Femur (tissue), 1 donor: ENCODE measurements around the gene TMC5.
A peak's percentile ranks its signal among the peaks of the same experiment; 100 is the strongest.
"Not testable (repeated sequence)": the region's sequence is repeated elsewhere in the genome, so short reads cannot be mapped to it uniquely, and the experiment has no call there.

Experiments
- DNase-seq: peaks from one replicate; pipeline ENCODE4 v3.0.0-alpha.2; 2017

Gene TMC5, protein sequence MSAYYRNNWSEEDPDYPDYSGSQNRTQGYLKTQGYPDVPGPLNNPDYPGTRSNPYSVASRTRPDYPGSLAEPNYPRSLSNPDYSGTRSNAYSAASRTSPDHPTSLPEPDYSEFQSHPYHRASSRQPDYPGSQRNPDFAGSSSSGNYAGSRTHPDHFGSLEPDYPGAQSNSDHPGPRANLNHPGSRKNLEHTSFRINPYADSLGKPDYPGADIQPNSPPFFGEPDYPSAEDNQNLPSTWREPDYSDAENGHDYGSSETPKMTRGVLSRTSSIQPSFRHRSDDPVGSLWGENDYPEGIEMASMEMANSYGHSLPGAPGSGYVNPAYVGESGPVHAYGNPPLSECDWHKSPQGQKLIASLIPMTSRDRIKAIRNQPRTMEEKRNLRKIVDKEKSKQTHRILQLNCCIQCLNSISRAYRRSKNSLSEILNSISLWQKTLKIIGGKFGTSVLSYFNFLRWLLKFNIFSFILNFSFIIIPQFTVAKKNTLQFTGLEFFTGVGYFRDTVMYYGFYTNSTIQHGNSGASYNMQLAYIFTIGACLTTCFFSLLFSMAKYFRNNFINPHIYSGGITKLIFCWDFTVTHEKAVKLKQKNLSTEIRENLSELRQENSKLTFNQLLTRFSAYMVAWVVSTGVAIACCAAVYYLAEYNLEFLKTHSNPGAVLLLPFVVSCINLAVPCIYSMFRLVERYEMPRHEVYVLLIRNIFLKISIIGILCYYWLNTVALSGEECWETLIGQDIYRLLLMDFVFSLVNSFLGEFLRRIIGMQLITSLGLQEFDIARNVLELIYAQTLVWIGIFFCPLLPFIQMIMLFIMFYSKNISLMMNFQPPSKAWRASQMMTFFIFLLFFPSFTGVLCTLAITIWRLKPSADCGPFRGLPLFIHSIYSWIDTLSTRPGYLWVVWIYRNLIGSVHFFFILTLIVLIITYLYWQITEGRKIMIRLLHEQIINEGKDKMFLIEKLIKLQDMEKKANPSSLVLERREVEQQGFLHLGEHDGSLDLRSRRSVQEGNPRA

DNA sequence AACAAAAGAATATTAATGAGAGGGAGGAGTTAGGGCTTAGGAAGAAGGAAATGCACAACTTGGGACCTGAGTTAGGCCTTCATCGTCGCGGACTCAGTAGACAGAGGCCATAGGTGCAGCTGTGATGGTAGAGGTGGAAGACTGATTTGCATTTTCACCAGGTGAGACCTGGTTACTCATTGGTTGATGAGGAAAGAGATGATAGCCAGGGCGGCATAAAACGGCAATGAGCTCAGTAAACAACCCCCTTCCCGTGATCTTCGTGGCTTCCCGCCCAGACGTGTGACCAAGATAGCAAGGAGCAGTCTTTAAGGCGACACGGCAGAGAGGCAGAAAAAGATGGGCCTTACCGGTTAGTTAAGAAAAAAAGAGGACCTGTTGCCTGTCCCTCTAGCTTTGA lies at the start of gene TMC5:
TMC5 (plus strand) TSS at position 244 of the 400 bp plus-strand sequence. CDS start 22,156 bp downstream, outside the sequence.
- DNase-seq: no peak

DNA sequence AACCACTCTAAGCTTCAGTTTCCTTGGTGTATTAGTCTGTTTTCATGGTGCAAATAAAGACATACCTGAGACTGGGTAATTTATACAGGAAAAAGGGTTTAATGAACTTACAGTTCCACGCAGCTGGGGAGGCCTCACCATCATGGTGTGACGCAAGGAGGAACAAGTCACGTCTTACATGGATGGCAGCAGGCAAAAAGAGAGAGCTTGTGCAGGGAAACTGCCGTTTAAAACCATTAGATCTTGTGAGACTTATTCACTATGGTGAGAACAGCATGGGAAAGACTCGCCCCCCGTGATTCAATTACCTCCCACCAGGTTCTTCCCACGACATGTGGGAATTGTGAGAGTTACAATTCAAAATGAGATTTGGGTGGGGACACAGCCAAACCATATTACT lies 45.1 kb upstream of the TMC5 start:
- not testable (repeated sequence) for DNase-seq

DNA sequence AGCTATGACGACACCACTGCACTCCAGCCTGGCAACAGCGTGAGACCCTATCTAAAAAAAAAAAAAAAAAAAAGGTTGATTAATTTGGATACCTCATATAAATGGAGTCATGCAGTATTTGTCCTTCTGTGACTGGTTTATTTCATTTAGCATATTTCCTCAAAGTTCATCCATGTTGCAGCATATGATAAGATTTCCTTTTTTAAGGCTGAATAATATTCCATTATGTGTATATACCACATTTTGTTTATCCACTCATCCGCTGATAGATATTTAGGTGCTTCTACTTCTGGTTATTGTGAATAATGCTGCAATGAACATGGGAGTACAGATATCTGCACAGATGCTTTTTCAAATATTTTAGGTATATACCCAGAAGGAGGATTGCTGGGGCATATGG lies 43.3 kb upstream of the TMC5 start:
- DNase-seq: no peak

DNA sequence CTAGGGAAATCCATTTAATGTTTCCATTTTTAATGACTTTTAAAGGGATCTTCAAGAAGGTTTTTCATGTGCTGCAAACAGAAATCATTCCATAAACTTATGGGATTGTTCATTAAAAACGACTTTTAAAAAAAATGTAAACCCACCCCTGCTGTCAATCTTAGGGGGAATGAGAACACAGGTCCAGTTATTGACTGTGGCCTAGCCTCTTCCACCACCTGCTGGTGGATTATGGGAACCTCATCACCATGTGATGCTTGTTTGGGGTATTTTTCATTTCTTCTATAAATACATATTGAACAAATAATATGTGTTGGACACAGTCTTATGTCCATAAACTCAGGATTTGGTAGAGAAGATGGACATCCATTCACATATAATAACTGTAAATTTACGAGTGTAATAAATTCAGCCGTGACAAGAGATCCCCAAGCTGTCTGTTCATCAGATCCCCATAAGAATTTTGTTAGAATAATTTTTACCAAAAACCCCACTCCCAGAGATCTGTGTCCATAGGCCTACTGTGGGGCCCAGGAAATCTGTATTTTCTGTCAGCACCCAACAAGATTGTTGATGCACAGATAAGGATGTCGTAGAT lies 42.0 kb upstream of the TMC5 start:
- peak; percentile 43 for DNase-seq

DNA sequence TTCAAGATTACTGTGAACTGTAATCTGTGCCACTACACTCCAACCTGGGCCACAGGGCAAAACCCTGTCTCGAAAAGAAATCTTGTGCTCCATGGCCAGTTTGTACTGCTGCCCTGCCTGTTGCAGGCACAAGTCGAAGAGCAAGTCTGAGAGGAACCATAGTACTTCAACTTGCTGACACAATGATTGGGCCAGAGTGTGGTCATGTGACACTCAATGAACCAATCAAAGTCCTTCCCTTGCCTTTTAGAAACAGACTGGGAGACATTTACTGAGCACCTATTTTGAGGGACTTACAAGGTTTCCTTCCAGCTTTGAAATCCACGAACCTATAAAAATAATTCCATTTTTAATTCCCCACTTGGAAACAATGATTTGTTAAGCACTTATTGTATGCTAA lies 39.8 kb upstream of the TMC5 start:
- DNase-seq: no peak

DNA sequence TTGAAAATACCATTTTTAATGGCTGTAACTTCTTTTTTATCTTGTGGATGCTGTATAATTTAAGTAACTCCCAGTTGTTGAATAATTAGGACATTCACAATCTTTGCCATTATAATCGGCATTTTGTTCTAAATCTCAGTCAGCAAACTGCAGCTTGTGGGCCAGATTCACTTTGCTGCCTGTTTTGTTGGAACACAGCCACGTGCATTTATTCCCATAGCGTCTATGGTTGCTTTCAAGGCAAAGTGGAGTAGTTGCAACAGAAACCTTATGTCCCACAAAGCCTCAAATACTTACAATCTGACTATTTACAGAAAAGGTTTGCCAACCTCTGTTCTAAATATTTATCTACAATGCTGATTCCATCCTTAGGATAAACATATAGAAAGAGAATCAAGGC lies 39.2 kb upstream of the TMC5 start:
- no peak for DNase-seq

DNA sequence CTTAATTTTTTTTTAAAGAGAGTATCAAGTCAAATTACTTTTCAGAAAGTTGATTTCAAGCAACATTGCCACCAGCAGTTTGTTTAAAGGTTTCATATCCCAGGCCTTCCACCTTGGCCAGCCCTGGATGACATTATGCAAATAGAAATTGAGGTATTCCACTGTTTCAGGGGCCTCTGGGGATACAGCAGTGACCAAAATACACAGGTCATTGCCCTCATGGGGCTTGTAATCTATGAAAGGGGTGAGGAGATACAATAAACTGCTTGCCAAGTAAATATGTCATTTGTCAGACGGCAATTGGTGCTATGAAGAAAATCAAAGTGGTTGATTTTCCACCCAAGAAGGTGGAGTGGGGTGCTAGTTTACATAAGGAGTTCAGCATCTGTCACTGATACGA lies 37.8 kb upstream of the TMC5 start:
- DNase-seq: no peak

DNA sequence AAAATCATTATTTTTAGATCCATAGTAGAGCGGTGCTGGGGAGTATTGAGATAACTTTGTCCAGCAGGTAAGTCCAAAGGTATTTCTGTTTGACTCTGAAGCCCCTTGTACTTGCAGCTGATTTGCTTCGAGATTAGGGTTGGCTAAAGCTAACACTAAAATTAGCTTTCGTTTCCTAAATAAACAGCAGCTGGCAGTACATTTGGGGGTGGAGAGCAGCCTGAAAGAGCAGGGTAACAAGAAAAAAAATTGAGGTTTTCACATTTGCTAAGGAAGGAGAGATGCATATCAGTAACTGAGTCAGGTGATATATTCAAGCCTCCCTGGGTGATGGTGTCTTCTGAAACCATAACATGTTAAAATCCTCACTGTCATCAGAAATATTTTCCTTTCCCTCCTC lies 37.4 kb upstream of the TMC5 start:
- no peak for DNase-seq

DNA sequence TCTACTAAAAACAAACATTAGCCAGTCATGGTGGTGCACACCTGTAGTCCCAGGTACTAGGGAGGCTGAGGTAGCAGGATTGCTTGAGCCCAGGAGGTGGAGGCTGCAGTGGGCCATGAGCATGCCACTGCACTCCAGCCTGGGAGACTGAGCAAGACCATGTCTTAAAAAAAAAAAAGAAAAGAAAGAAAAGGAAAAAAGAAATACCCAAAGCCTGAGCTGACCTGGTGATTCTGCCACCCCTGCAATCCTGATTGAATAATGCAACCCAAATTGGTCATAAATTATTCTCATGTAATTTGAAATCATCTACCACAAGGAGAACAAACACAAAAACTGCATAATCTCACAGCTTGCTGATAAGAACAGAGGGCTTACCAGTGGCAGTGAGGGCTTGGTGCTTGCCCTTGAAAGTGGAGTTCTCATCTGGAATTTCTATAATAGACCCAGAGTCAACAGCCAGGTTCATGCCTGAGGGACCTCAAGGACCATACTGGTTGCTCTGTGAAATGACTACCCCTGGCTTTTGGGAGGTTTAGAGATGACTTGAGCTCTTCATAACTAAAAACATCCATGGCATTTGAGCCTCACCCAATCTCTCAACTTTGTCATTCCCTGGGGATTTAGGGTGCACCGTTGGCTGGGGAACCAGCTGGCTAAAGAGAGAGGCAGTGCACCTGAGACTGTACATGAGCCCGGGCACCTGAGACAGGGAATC lies 35.4 kb upstream of the TMC5 start:
- no peak for DNase-seq

DNA sequence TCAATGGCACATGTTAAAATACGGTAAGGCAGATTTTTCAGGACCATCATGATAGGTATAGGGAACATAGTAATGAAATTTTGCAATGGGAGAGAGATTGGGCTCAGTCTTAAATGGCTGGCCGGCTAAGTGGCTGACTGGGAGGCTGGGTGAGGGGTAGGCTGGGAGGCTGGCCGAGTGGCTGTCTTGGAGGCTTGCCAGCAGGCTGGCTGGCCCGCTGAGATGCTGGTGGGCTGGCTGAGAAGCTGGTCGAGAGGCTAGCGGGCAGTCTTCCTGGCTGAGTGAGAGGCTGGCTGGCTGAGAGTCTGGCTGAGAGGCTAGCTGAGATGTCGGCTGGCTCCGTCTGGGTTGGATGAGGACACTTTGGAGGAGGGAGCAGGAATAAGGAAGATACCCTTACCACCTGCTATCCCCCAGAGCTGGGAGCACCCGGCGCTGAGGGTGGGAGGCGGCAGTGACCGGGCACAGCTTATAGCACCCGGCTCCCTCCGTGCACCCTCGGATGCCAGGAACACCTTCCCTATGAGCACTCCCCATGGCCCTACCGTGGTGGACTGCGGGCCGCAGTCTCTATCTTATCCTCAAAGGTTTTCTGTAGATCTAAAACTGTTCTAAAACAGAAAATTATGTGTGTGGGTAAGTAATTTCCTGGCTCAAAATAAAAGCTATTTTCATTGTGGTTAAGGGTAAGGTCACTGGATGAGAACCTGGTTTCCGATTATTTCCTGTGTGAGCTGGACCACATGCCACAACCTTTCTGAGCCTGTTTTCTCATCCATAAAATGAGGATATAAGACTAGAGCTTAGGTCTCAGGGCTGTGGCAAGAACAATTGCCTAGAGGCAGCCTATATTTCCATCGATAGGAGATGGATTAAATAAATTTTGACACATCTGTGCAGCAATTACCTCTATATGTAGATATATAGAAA lies 34.5 kb upstream of the TMC5 start:
- peak; percentile 18 for DNase-seq

DNA sequence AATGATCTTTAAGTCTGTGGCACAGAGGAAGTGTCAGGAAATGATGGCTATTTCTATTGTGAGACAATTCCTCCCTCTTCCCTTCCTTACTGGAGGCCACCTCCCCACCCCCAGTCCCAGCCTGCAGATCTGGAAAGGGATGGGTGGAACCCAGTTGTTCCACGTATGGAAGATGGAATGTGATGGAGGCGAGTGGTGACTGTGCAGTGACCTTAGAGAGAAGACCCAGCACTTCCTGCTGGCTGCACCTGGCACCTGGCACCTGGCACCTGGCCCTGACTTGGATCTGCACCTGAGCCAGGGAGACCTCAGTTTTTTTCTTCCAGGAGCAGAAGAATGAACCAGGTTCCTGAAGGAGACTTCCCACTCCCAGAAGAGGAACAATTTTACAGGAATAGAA lies 33.0 kb upstream of the TMC5 start:
- DNase-seq: no peak

DNA sequence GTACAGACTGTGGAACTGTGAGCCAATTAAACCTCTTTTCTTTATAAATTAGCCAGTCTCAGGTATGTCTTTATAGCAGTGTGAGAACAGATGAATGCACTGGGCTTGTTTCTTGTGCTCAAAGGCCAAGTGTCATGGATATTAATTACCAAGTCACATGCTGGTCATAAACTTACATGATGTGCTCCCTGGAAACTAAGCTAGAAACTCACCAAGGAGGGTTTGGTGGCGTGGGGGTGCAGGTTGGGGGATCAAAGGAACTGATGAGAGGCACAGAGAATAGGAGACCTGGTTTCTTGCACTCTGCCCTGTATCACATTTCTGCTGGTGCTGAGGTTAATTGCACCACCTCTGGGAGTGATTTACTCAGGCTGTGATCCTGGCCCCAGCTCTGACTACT lies 31.2 kb upstream of the TMC5 start:
- no peak for DNase-seq

DNA sequence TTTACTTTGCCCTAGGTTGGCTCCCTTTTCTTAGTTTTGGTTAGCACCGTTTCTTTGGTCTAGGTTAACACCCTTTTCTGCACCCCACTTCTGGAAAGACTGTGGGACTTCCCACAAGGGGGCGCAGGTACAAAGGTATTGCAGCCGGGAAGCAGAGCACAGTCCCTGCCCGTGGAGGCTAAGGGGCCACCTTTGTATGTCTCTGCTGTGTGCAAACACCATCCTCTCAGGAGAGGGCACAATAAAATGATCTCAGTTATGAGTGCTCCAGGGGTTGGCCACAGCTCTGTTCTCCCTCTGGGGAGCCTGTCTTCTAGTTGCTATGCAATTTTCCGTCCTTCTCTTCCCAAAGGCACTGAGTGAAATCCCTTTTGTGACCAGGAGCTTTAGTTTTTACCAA lies 28.4 kb upstream of the TMC5 start:
- no peak for DNase-seq

DNA sequence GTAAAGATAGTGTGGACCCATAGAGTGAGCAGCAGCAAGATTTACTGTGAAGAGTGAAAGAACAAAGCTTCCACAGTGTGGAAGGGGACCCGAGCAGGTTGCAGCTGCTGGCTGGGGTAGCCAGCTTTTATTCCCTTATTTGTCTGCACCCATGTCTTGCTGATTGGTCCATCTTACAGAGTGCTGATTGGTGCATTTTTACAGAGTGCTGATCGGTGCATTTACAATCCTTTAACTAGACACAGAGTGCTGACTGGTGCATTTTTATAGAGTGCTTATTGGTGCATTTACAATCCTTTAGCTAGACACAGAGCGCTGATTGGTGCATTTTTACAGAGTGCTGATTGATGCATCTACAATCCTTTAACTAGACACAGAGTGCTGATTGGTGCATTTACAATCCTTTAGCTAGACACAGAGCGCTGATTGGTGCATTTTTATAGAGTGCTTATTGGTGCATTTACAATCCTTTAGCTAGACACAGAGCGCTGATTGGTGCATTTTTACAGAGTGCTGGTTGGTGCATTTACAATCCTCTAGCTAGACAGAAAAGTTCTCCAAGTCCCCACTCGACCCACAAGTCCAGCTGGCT lies 26.4 kb upstream of the TMC5 start:
- not testable (repeated sequence) for DNase-seq

DNA sequence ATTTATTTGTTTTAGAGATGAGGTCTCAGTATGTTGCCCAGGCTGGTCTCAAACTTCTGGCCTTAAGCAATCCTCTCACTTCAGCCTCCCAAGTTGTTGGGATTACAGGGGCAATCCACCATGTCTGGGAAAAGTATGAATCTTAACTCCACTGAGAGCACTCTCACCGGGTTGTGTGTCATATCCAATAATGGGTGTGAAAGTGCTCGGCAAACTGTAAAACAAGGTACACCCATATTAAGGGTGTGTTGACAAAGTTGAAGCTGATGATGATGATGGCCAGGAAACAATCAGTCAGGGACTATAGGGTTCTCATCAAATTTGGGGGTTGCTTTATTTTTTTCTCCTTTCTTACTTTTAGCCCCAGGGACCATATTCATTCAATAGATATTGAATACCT lies 25.3 kb upstream of the TMC5 start:
- DNase-seq: no peak

DNA sequence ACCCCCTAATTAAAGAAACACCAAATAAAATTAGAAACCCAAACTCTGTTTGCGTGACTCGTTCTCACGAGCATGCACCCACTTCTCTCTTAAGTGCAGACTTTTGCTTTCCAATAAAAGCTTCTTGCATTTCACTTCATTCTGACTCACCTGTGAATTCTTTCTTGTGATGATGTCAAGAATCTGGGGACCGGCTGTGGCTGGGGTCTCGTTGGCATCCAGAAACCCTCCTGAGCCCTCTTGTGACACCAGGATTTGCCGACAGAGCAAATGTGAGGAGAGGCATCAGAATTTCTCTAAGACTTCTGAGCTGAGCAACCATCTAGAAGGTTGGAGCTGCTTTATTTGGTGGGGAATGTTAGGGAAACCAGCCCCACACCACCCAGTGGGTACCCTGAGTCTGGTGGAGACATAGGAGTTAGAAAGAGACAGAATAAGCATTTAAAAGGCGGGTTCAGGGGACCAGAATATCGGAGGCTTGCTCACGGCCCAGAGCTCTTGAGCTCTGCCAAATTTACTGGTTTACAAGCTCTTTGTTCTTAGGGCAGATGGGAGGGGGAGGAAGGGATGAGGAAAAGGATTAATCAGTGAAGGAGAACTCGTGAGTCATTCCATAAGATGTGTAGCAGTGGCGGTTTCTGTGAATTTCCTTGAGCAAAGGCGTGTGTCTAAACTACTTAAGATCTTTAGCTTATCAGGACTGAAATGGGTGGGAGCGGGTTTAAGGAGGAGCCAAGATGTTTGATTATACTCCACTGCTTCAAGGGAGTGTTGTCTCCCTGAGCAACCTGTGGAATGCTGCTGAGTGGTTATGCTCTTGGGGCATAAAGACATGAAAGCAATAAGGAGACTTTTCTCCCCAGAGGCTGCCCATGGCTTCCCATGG lies 24.2 kb upstream of the TMC5 start:
- no peak for DNase-seq

DNA sequence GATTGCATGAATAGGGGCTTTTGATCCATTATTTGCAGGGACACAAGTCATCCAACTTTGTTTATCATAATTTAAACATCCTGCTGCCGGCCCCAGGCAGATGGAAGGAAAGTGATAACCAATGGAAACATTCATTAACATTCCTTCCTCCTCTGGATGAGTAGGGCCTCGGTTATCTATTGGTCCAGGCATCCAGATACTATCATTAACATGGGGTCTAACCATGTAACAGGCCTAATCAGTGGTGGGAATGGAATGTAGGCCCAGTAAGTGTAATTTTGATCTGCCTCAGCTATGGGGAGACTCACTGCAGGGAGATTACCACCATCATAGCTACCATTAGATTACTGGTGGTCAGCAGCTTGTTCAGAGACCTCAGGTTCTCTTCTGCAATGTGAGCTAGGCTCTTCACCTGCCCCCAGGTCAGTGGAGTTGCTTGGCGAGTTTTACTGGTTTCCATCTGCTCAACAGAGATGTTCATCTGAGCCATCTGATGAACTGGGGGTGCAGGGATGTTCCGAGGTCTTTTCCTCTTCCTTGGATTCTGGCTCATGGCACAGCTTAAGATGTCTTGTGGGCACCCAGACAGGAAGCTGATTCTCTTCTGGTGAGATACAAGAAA lies 21.9 kb upstream of the TMC5 start:
- DNase-seq: not testable (repeated sequence)

DNA sequence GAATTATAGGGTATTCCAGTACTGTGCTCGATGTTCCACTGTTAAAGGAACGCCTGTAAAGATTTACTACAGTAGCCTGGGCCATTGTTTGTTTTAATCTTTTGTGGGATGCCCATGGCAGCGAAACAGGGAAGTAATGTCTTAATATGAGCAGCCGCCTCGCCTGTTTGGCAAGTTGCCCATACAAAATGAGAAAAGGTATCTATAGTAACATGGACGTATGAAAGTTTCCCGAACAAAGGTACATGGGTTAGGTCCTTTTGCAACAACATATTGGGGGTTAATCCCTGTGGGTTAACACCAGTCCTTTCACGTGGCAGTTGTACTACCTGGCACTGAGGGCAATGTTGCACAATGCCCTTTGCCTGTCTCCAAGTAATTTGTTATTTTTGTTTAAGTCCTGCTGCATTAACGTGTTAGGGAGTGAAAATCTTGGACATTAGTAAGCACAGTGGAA lies 21.1 kb upstream of the TMC5 start:
- no peak for DNase-seq

DNA sequence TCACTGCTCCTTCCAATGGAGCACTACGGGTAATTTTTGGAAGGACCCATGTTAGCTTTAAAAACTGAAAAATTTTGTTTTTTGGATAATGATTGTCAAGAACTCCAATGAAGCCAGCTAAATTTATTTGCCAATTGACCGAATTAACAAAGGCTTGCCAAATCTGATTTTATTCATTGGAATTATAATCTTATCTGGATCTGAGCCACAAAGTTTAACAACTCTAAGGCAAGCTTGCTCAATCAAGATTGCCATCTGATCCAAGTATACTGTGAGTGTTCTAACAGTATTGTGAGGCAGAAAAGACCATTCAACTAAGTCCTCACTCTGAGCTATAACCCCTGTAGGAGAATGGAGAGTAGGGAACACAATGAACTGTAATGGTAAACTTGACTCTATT lies 20.3 kb upstream of the TMC5 start:
- not testable (repeated sequence) for DNase-seq
